Spleen (tissue), 7 donors: ENCODE measurements around the gene DCD.

Source experiments
- POLR2A ChIP-seq, 3 donors: fragments of 450-650 bp; IDR thresholded peaks; one replicate each; pipeline ENCODE4 v1.5.1; 2017; ENCODE audit warnings: antibody characterized with exemption in 3 of 3, mild to moderate bottlenecking in 1 of 3
- TF ChIP-seq, protein P1 (sequence below), 11 experiments: fragments of 200-600 bp in 7 of 11; fragments of 450-650 bp in 4 of 11; sonication (generic) in 4 of 11; IDR thresholded peaks in 8 of 11; conservative IDR thresholded peaks in 3 of 11; 1 replicate in 7 of 11; 2 replicates in 4 of 11; pipeline versions ENCODE4 v1.4.0 to v1.8.0; 2016 to 2021; ENCODE audit warnings: antibody characterized with exemption in 11 of 11, inconsistent platforms in 4 of 11, mild to moderate bottlenecking in 1 of 11
- donor health status: DM: no; HTN: no; CAD: no; lungs with moderate emphysema.
- donor health status: DM: no; HTN: no; CAD: no.
- donor health status: DM: no; HTN: no; CAD: no.

DNA sequence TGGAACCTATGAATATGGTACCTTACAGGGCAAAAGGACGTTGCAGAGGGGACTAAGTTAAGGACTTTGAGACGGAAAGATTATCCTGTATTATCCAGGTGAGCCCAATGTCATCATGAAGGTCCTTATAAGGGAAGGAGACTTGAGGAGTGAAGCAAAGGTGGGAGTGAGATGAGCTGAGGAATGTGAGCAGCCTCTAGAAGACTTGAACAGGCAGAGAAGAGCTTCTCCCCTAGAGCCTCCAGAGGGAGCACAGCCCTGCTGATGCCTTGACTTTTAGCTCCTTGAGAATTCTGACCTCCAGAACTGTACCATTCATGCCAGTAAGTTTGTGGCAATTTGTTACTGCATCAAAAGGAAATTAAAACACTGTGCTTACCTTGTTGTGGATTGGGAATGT lies 41.8 kb upstream of the DCD start:
- TF ChIP-seq, protein P1, sequence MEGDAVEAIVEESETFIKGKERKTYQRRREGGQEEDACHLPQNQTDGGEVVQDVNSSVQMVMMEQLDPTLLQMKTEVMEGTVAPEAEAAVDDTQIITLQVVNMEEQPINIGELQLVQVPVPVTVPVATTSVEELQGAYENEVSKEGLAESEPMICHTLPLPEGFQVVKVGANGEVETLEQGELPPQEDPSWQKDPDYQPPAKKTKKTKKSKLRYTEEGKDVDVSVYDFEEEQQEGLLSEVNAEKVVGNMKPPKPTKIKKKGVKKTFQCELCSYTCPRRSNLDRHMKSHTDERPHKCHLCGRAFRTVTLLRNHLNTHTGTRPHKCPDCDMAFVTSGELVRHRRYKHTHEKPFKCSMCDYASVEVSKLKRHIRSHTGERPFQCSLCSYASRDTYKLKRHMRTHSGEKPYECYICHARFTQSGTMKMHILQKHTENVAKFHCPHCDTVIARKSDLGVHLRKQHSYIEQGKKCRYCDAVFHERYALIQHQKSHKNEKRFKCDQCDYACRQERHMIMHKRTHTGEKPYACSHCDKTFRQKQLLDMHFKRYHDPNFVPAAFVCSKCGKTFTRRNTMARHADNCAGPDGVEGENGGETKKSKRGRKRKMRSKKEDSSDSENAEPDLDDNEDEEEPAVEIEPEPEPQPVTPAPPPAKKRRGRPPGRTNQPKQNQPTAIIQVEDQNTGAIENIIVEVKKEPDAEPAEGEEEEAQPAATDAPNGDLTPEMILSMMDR (IDR thresholded peaks at IDR 0.05 in 8 of 11, conservative IDR thresholded peaks at IDR 0.05 in 3 of 11): no peak
- no peak for TF ChIP-seq POLR2A (IDR thresholded peaks at IDR 0.05)
